ENCODE results near the gene CPNE5. TPM values are rescaled to one million over a fixed set of nuclear protein-coding genes. Genes with fewer than 3 reads are reported as not detected.
A peak's percentile ranks its signal among the peaks of the same experiment; 100 is the strongest.

CPNE5 gene
- total RNA-seq, 4 donors from 2014 or later, result 0.23 to 1.1 (median 0.81) TPM; not detected in 1

DNA sequence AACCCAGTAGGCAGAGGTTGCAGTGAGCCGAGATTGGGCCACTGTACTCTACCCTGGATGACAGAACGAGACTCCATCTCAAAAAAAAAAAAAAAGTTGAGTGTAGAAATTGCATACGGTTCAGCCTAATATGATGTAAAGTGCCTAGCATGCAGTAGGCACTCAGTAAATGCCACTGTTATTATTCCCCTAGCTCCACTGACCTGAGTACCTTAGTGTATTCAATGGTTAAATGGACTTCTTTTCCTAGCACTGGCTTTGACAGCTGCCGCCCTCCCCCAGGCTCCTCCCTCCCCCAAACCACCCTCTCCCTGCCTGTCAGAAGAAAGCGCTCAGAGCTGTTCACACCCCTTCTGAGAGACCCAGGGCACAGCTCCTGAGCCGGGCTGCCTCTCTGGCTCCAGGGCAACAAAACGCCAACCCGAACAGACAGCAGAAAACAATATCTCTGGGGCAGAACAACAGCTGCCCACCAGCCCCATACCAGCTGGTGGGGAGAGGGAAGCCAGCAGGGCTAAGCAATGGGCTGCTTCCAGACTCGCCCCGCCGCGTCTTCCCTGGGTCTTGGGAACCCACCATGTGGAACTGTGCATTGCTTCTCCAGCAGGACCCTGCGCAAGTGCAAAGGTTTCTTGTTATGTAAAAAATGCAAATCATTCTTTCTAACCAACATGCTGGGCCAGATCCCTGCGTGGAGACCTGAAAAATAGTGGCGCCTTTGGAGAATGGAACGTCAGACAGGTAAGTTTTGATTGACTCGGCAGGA, 4.5 kb downstream of the CPNE5 start:
- DNase-seq (ENCODE audit: low spot score in 2 of 2), result no peak
- TF ChIP-seq POLR2A (IDR thresholded peaks at IDR 0.05) (no peak), CTCF (IDR thresholded peaks at IDR 0.05) (no peak)
- no peak overlapping the region for H3K4me3 ChIP-seq (ENCODE audit: low read depth, poor library complexity, severe bottlenecking)
- intact Hi-C loops (cut with DNase I; ENCODE audit: low total_unique reads), result no loop called here
- WGBS, 2 donors, result 40 to 42% methylated on average over 17 of the region's 17 CpGs

DNA sequence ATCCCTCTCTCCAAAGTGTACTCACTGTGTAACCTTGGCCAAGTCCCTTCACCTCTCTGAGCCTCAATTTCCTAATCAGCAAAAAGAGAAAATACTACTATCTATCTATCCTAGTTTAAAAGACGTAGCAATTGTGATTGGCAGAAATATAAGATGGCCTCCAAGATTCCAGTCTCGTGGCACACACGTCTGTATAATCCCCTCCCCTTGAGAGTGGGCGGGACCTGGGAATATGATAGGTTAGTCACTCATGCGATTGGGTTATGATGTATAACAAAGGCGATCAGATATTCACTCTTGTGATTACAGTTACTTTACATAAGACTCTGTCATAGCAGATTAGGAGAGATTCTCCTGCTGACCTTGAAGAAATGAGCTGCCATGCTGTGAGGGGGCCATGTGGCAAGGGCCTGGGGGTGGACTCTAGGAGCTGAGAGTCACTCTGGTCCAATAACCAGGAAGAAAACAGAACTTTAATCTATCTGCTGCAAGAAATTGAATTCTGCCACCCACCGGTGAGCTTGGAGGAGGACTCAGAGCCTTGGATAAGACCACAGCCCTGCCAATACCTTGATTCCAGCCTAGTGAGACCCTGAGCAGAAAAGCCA, 6.0 kb downstream of the CPNE5 start:
- WGBS, 2 donors, result 87 to 94% methylated on average over 7 of the region's 7 CpGs
- intact Hi-C loops (cut with DNase I; ENCODE audit: low total_unique reads), result no loop called here

DNA sequence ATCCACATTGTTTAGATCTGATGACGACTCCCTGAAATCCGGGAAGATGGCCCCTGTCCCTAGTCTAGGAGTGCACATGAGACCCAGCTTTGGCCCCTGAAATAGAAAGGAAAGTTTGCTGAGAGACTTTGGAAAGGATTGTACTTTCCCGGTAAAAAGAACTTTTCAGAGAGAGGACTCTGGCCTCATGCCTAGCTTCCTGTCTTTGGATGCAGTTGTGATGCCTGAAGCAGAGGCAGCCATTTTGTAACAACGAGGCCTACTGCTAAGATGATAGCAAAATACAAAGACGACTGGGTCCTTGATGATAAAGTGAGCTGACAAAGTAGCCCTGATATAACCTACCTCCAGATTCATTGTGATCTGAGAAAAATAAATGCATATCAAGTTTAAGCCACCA, 6.9 kb downstream of the CPNE5 start:
- TF ChIP-seq CTCF (IDR thresholded peaks at IDR 0.05), result no peak
- no peak for TF ChIP-seq POLR2A (IDR thresholded peaks at IDR 0.05)
- intact Hi-C loops (cut with DNase I; ENCODE audit: low total_unique reads), result no loop called here
- H3K4me3 ChIP-seq (ENCODE audit: low read depth, poor library complexity, severe bottlenecking), result no peak overlapping the region
- 89 to 94% methylated on average over 5 of the region's 5 CpGs for WGBS, 2 donors
- no peak for DNase-seq (ENCODE audit: low spot score in 2 of 2)

More for the DNA sequence above, 6.0 kb downstream of the CPNE5 start:
- TF ChIP-seq POLR2A (IDR thresholded peaks at IDR 0.05) (no peak), CTCF (IDR thresholded peaks at IDR 0.05) (no peak)
- no peak overlapping the region for H3K4me3 ChIP-seq (ENCODE audit: low read depth, poor library complexity, severe bottlenecking)
- no peak for DNase-seq (ENCODE audit: low spot score in 2 of 2)

DNA sequence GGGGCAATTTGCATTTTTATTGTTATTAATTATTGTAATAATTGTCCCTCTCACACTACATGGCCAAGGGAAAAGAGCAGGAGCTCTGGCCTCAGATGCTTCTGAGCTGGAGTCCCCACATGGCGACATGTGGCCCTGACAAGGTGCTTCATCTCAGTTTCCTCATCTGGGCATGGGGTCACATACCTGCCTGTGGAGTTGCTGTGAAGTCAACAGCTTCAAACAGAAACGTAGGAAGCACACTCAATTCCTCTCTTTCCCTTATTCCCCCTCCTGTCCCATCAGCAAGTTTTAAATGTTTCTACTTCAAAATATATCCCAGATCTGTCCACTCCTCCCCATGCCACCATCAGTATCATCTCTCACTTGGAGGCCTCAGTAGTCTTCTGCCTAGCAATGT, 8.7 kb downstream of the CPNE5 start:
- no peak for TF ChIP-seq POLR2A (IDR thresholded peaks at IDR 0.05)
- 37 to 66% methylated on average over 2 of the region's 2 CpGs for WGBS, 2 donors
- intact Hi-C loops (cut with DNase I; ENCODE audit: low total_unique reads), result no loop called here
- H3K4me3 ChIP-seq (ENCODE audit: low read depth, poor library complexity, severe bottlenecking), result no peak overlapping the region
- DNase-seq (ENCODE audit: low spot score in 2 of 2), result no peak

- H3K4me3 ChIP-seq (ENCODE audit: low read depth, poor library complexity, severe bottlenecking), result no peak overlapping the region
- 14 to 23% methylated on average over 11 of the region's 11 CpGs for WGBS, 2 donors
- TF ChIP-seq POLR2A (IDR thresholded peaks at IDR 0.05) (no peak), CTCF (IDR thresholded peaks at IDR 0.05) (no peak)
- DNase-seq (ENCODE audit: low spot score in 2 of 2), result peak; percentile 66 to 95
- intact Hi-C loops (cut with DNase I; ENCODE audit: low total_unique reads), result no loop called here
Observed at GRCh38 chr6:36829919-36830544, 9.2 kb downstream of the CPNE5 start.
